GM19351 (cell line): ENCODE data around the gene CFAP53.
"Not testable (repeated sequence)": the region's sequence is repeated elsewhere in the genome, so short reads cannot be mapped to it uniquely, and the experiment has no call there.

Source experiments
- ATAC-seq: cut with Tn5 transposase; IDR thresholded peaks from one replicate; pipeline ENCODE4 v1.9.1; 2021; ENCODE audit warnings: mild to moderate bottlenecking, moderate library complexity; ENCODE audit not compliant: unreplicated experiment

Gene CFAP53

GRCh38 chr18:50266248-50266704 is at the start of gene CFAP53:
Gene CFAP53 (minus strand): TSS chr18:50266495. CDS start chr18:50266404, 91 bp downstream.
- peak; percentile 78 for ATAC-seq

DNA sequence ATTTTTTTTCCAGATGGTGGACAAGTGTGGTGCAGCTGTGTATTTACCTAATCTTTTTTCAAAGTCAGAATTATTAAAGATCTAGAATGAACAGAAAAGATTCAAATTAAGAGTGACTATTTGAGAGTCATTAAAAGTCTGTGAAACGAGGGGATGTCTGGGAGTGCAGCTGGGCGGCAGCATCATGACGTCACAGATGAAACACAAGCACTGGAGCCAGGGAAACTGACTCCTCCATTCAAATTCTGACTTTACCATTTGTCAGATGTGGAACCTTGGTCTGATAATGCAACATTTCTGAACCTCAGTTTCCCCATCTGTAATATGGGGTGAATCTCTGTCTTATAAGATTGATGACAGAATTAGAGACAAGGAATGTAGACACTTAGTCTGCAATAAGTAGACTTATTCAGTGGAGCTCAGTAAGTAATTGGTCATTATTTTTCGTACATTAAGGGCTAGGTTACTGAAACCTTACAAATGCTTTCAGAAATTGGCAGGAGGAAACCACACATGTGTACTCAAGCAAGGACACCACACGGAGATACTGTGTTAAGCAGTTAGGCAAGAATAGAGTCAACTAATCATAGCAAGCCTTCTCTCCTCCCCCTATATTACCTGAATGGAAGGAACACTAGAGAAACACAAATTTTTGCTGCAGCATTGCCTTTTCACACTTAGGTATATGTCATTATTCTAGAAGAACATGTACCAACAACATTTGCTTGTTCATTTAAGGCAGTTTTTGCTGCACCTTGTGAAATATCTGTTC is 49.0 kb upstream of the CFAP53 start:
- ATAC-seq = peak; percentile 74

DNA sequence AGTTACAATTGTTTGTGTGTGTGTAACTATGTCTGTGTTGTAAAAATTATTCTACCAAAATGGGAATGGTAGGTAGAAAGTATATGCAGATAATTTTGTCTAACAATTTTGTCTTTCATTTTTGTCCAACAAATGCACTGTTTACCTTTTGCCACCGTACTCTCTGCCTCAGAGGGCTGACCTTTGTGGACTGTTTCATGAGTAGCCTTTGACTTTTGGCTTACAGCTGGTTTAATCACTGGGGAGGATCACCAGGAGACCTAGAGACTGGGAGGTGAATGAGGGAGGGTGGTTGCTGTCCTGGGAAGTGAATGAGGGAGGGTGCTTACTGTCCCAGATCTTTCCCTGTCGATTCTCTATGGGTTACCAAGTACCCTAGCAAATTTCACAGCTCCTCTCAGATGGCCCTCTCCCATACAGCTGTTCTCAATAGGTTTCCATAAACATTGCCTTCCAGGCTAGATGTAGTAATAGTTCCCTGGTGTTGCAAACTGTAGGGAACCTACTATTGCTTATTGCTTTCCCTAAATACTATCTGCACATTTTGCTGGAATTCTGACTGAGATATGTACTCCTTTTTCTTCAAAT is 47.7 kb upstream of the CFAP53 start:
- ATAC-seq = no peak

- ATAC-seq = peak; percentile 27
Observed at GRCh38 chr18:50313031-50313607, 46.8 kb upstream of the CFAP53 start.

DNA sequence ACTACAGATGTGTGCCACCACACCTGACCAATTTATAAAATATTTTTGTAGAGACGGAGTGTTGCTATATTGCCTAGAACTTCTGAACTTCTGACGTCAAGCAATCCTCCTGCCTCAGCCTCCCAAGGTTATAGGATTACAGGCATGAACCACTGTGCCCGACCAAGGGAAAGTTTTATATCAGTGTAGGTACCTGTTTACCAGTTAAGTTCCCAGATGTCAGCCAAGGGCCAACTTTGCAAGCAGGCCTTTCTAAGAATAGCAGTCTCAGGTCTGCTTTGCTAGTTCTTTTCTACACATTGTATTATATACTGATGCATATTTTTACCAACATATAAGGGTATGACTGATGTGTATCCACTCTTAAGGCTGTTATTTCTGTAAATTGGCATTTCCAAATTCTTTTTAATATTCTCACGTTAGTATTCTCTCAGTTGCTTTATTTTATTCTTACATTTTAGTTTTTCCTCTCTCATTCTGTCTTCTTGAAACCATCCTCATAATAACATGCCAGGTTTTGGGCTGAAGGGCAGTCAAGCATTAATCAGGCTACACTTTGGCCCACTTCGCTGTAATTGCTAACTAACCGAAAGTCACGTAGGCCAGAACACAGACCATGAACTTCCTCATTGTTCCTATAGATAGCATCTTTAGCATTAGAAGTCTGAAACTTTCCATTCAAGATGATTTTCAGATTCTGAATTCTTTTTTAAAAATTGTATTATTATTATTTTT is 46.2 kb upstream of the CFAP53 start:
- ATAC-seq = peak; percentile 57

- no peak for ATAC-seq
Observed at GRCh38 chr18:50311650-50312049, 45.4 kb upstream of the CFAP53 start.

- ATAC-seq = no peak
Observed at GRCh38 chr18:50310080-50310479, 43.8 kb upstream of the CFAP53 start.

DNA sequence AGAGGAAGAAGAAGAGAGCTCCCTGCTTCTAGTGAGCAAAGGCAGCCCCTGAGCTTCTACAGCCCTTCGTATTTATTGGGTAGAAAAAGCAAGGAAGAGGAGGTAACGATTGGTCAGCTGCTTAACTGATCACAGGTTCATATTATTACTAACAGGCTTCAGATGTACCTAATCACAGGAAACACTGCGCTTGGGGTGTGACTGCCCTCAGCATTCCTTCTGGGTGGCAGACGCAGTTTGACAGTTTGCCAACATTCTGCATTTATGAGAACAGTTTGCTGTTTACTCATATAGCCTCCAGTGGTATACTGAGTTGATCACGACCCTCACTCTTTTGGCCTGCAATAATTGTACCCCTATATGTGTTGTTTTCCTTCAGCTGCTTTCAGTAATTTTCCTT is 42.6 kb upstream of the CFAP53 start:
- not testable (repeated sequence) for ATAC-seq

GRCh38 chr18:50307738-50308470 is 41.6 kb upstream of the CFAP53 start:
- peak; percentile 88 for ATAC-seq

GRCh38 chr18:50307400-50307737 is 41.1 kb upstream of the CFAP53 start:
- ATAC-seq = peak; percentile 14

- no peak for ATAC-seq
Observed at GRCh38 chr18:50306944-50307343, 40.6 kb upstream of the CFAP53 start.

GRCh38 chr18:50301074-50301473 is 34.8 kb upstream of the CFAP53 start:
- ATAC-seq = no peak

- no peak for ATAC-seq
Observed at GRCh38 chr18:50299626-50300388, 33.5 kb upstream of the CFAP53 start.

GRCh38 chr18:50298443-50299284 is 32.4 kb upstream of the CFAP53 start:
- ATAC-seq = no peak

DNA sequence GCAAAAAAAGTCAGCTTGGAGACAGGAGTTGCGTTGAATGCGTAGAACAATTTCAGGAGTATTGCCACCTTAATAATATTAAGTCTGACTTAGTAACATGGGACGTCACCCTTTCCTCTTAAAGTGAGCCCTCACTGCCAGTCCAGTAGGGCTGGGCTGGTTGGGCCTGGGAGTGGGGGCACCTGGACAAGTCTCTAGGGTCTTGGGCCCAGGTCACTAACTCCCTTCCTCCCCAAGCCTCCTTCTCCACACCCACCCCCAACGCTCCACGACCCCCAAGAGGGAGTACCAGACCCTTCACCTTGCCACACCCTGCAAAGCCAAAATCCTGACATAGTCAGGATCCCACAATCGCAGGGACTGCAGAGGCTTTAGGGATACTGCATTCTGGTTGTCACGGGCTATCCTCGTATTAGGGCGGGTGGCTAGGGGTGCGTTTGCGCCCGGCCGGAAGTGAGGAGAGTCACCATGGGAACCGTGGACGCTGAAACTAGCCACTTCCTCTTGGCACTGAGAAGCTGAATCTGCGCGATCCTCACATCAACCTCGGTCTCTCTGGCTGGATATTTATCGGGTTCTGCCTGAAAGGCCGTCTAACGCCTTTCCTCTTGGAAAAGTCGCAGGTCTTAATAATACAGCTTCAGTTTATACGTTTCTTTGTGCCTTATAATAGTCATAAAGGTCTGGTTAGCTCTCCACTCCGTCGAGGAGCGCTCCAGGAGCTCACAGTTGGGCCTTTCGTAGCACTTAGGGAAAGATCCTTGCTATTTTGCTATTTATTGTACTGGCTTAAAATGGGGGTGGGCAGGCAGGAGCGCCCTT is 31.5 kb upstream of the CFAP53 start:
- peak; percentile 100 for ATAC-seq

DNA sequence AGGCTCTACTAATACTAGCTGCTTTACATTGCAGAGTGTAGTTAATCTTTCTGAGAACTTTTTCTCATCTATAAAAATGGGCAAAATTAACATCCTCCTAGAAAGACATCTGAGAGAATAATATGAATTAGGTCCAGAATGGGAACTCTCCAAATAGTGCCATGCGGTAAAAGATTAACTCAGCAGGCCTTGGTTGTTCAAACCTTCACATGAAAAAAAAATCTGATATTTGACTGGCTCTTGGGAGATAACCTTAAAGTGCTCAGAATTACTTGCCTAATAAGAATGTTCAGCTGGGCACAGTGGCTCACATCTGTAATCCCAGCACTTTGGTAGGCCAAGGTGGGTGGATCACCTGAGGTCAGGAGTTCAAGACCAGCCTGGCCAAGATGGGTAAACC is 26.7 kb upstream of the CFAP53 start:
- no peak for ATAC-seq

DNA sequence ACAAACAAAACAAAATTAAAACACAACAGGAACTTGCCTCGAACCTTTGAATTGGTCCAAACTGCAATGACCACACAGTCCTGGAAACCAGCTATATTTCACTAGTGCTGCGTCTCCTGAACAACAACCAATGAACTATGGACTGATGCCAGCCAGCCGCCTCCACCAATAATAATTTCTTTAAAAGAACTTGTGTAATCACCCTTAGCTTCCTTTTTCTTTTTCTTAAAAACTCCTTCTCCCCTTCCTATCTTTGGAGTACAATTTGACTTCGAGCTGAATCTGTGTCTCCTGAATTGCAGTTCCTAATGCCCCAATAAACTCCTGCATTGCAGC is 22.8 kb upstream of the CFAP53 start:
- ATAC-seq = no peak

- ATAC-seq = not testable (repeated sequence)
Observed at GRCh38 chr18:50288348-50289107, 22.2 kb upstream of the CFAP53 start.
